ACC112 (cell line): Measurements from ENCODE around the gene AKAP6.

Source experiments
- H2AFZ ChIP-seq: fragments of 200-600 bp; sonication (generic); one replicate; pipeline ENCODE4 v1.6.0; 2017; ENCODE audit warnings: antibody characterized with exemption, low read length; ENCODE audit not compliant: unreplicated experiment
- H3K27ac ChIP-seq: fragments of 200-600 bp; sonication (generic); 2 replicates; pipeline ENCODE4 v1.5.1; 2014; ENCODE audit warnings: low read depth, mild to moderate bottlenecking, antibody characterized with exemption, low read length, moderate library complexity
- H3K27me3 ChIP-seq: fragments of 200-600 bp; sonication (generic); 2 replicates; pipeline ENCODE4 v1.6.1; 2014; ENCODE audit warnings: mild to moderate bottlenecking, antibody characterized with exemption, low read length, moderate library complexity, mixed read lengths; ENCODE audit not compliant: insufficient read depth
- H3K36me3 ChIP-seq: fragments of 200-600 bp; sonication (generic); 2 replicates; pipeline ENCODE4 v1.6.1; 2016; ENCODE audit warnings: mild to moderate bottlenecking, antibody characterized with exemption, low read length, moderate library complexity, mixed read lengths; ENCODE audit not compliant: insufficient read depth
- H3K4me1 ChIP-seq: fragments of 200-600 bp; sonication (generic); one replicate; pipeline ENCODE4 v1.6.1; 2016; ENCODE audit warnings: low read length, mixed read lengths; ENCODE audit not compliant: insufficient read depth, unreplicated experiment, control insufficient read depth
- H3K4me3 ChIP-seq: fragments of 200-600 bp; sonication (generic); 2 replicates; pipeline ENCODE4 v1.5.1; 2014; ENCODE audit warnings: mild to moderate bottlenecking, low read depth, low read length
- H3K79me2 ChIP-seq: fragments of 200-600 bp; sonication (generic); one replicate; pipeline ENCODE4 v1.6.0; 2016; ENCODE audit warnings: low read length; ENCODE audit not compliant: control insufficient read depth, unreplicated experiment, insufficient read depth

Gene AKAP6

GRCh38 chr14:32702088-32702487 lies 373.0 kb downstream of the AKAP6 start:
- Histone ChIP-seq H3K79me2 (no peaks in the 10 kb centered on the region), H3K4me3 (no peak overlapping the region), H3K27ac (peak overlapping the region; percentile 27; the same call in 1 of the 2 replicates), H3K36me3 (no peaks in the 10 kb centered on the region), H3K27me3 (no peaks in the 10 kb centered on the region), H3K4me1 (peaks cover 29% of the 10 kb centered on the region), H2AFZ (peak overlapping the region; percentile 82)

- Histone ChIP-seq H3K27me3 (no peaks in the 10 kb centered on the region), H3K4me1 (peaks cover 24% of the 10 kb centered on the region), H2AFZ (peak overlapping the region; percentile 82), H3K27ac (peak overlapping the region; percentile 27; the same call in 1 of the 2 replicates), H3K79me2 (no peaks in the 10 kb centered on the region), H3K4me3 (no peak overlapping the region), H3K36me3 (no peaks in the 10 kb centered on the region)
These were observed 373.5 kb downstream of the AKAP6 start for GRCh38 chr14:32702562-32702961.

GRCh38 chr14:32703183-32703621 lies 374.1 kb downstream of the AKAP6 start:
- Histone ChIP-seq H3K4me3 (no peak overlapping the region), H3K4me1 (peaks cover 17% of the 10 kb centered on the region), H3K79me2 (no peaks in the 10 kb centered on the region), H3K36me3 (no peaks in the 10 kb centered on the region), H3K27me3 (no peaks in the 10 kb centered on the region), H2AFZ (peak overlapping the region; percentile 82), H3K27ac (peak overlapping the region; percentile 25; the same call in 1 of the 2 replicates)

GRCh38 chr14:32706721-32707519 lies 377.8 kb downstream of the AKAP6 start:
- Histone ChIP-seq H3K36me3 (no peaks in the 10 kb centered on the region), H3K27me3 (no peaks in the 10 kb centered on the region), H3K27ac (no peak overlapping the region), H2AFZ (no peak overlapping the region), H3K4me3 (no peak overlapping the region), H3K4me1 (peaks cover 30% of the 10 kb centered on the region), H3K79me2 (no peaks in the 10 kb centered on the region)

- no peaks in the 10 kb centered on the region for H3K27me3 ChIP-seq
- H2AFZ ChIP-seq: no peak overlapping the region
- no peak overlapping the region for H3K4me3 ChIP-seq
- H3K36me3 ChIP-seq: no peaks in the 10 kb centered on the region
- H3K79me2 ChIP-seq: no peaks in the 10 kb centered on the region
- H3K27ac ChIP-seq: no peak overlapping the region
- H3K4me1 ChIP-seq: peaks cover 23% of the 10 kb centered on the region
These were observed 378.8 kb downstream of the AKAP6 start for GRCh38 chr14:32707742-32708500.

GRCh38 chr14:32709027-32709426 lies 379.9 kb downstream of the AKAP6 start:
- peaks cover 23% of the 10 kb centered on the region for H3K4me1 ChIP-seq
- no peaks in the 10 kb centered on the region for H3K36me3 ChIP-seq
- H2AFZ ChIP-seq: peak overlapping the region; percentile 97
- no peaks in the 10 kb centered on the region for H3K79me2 ChIP-seq
- H3K4me3 ChIP-seq: peak overlapping the region; percentile 35; the same call in 1 of the 2 replicates
- H3K27me3 ChIP-seq: no peaks in the 10 kb centered on the region
- peak overlapping the region; percentile 72 for H3K27ac ChIP-seq

- H3K79me2 ChIP-seq: no peaks in the 10 kb centered on the region
- H3K27me3 ChIP-seq: no peaks in the 10 kb centered on the region
- no peak overlapping the region for H3K4me3 ChIP-seq
- no peak overlapping the region for H3K27ac ChIP-seq
- no peak overlapping the region for H2AFZ ChIP-seq
- no peaks in the 10 kb centered on the region for H3K36me3 ChIP-seq
- H3K4me1 ChIP-seq: peaks cover 23% of the 10 kb centered on the region
These were observed 381.2 kb downstream of the AKAP6 start for GRCh38 chr14:32710231-32710671.

GRCh38 chr14:32710731-32711680 lies 381.9 kb downstream of the AKAP6 start:
- H3K4me1 ChIP-seq: peaks cover 23% of the 10 kb centered on the region
- H3K27ac ChIP-seq: no peak overlapping the region
- no peak overlapping the region for H2AFZ ChIP-seq
- H3K27me3 ChIP-seq: no peaks in the 10 kb centered on the region
- H3K4me3 ChIP-seq: no peak overlapping the region
- H3K36me3 ChIP-seq: no peaks in the 10 kb centered on the region
- H3K79me2 ChIP-seq: no peaks in the 10 kb centered on the region

GRCh38 chr14:32713856-32714255 lies 384.8 kb downstream of the AKAP6 start:
- H3K4me1 ChIP-seq: peaks cover 19% of the 10 kb centered on the region
- no peak overlapping the region for H3K4me3 ChIP-seq
- no peak overlapping the region for H2AFZ ChIP-seq

GRCh38 chr14:32719601-32720000 lies 390.5 kb downstream of the AKAP6 start:
- peaks cover 4% of the 10 kb centered on the region for H3K4me1 ChIP-seq
- H3K79me2 ChIP-seq: no peaks in the 10 kb centered on the region
- H3K27me3 ChIP-seq: no peaks in the 10 kb centered on the region
- H2AFZ ChIP-seq: no peak overlapping the region
- no peak overlapping the region for H3K27ac ChIP-seq
- H3K36me3 ChIP-seq: no peaks in the 10 kb centered on the region
- no peak overlapping the region for H3K4me3 ChIP-seq

More at GRCh38 chr14:32713856-32714255, 384.8 kb downstream of the AKAP6 start:
- Histone ChIP-seq H3K79me2 (no peaks in the 10 kb centered on the region), H3K27ac (no peak overlapping the region), H3K27me3 (no peaks in the 10 kb centered on the region), H3K36me3 (no peaks in the 10 kb centered on the region)
